Measurements from ENCODE around the gene LCLAT1.

GRCh38 chr2:30683236-30683956, 236.3 kb downstream of the LCLAT1 start:
- TF ChIP-seq CTCF (IDR thresholded peaks at IDR 0.05) (no peak), POLR2A (IDR thresholded peaks at IDR 0.05) (no peak)

Data from uterus (tissue), 2 donors.